ENCODE data around the gene HDAC4.
"Not testable (repeated sequence)": the region's sequence is repeated elsewhere in the genome, so short reads cannot be mapped to it uniquely, and the experiment has no call there.

HDAC4 gene

GRCh38 chr2:239178484-239178883 is 222.3 kb downstream of the HDAC4 start:
- Histone ChIP-seq H4K91ac (ENCODE audit: low read depth, low read length) (no peak overlapping the region), H3K4ac (ENCODE audit: low read depth, low read length) (no peak overlapping the region), H2BK120ac (ENCODE audit: insufficient read depth, low read length, poor library complexity) (no peak overlapping the region), H2AK5ac (ENCODE audit: low read length) (no peak overlapping the region), H2BK12ac (ENCODE audit: low read length) (no peak overlapping the region), H3K27ac (ENCODE audit: low read depth, low read length) (no peak overlapping the region), H3K14ac (ENCODE audit: low read length) (no peak overlapping the region), H4K12ac (ENCODE audit: low read depth, low read length) (no peak overlapping the region), H3K4me2 (ENCODE audit: low read length) (no peak overlapping the region), H4K8ac (ENCODE audit: low read depth, low read length) (no peak overlapping the region), H3K9ac (ENCODE audit: low read length) (no peak overlapping the region), H3K23ac (ENCODE audit: low read length) (no peak overlapping the region), H3K9me3 (ENCODE audit: insufficient read depth, low read depth, low read length) (peaks cover 12% of the 10 kb centered on the region), H3K36me3 (ENCODE audit: control insufficient read depth in 1 of 2, insufficient read depth in 2 of 2, low read length in 2 of 2) (peaks cover 2 to 6% of the 10 kb centered on the region in 2 experiments), H3K4me1 (ENCODE audit: control insufficient read depth in 1 of 2, insufficient read depth in 2 of 2, low read length in 2 of 2) (no peaks in the 10 kb centered on the region), H3K79me1 (ENCODE audit: low read length) (no peaks in the 10 kb centered on the region), H3K27me3 (ENCODE audit: insufficient read depth, low read length) (no peaks in the 10 kb centered on the region), H2AFZ (ENCODE audit: insufficient read depth, low read length, poor library complexity) (no peak overlapping the region), H3K79me2 (ENCODE audit: control insufficient read depth, insufficient read depth, low read length, poor library complexity) (no peaks in the 10 kb centered on the region), H3K18ac (ENCODE audit: low read length) (no peak overlapping the region), H3K4me3 (ENCODE audit: low read depth, low read length) (no peak overlapping the region), H2BK5ac (ENCODE audit: low read depth, low read length, poor library complexity) (no peak overlapping the region)
- no peak for DNase-seq
- WGBS (ENCODE audit: extremely low coverage, insufficient coverage, insufficient read length), result no CpG with 5 or more reads among the region's 10 CpGs

- no peak overlapping the region for H2BK120ac ChIP-seq (ENCODE audit: insufficient read depth, low read length, poor library complexity)
- H3K4me1 ChIP-seq (ENCODE audit: control insufficient read depth in 1 of 2, insufficient read depth in 2 of 2, low read length in 2 of 2), result no peaks in the 10 kb centered on the region
- no peak overlapping the region for H2AFZ ChIP-seq (ENCODE audit: insufficient read depth, low read length, poor library complexity)
- peaks cover 2 to 6% of the 10 kb centered on the region in 2 experiments for H3K36me3 ChIP-seq (ENCODE audit: control insufficient read depth in 1 of 2, insufficient read depth in 2 of 2, low read length in 2 of 2)
- H3K23ac ChIP-seq (ENCODE audit: low read length), result no peak overlapping the region
- H4K12ac ChIP-seq (ENCODE audit: low read depth, low read length), result no peak overlapping the region
- no peak overlapping the region for H3K4me2 ChIP-seq (ENCODE audit: low read length)
- DNase-seq, result no peak
- H3K79me1 ChIP-seq (ENCODE audit: low read length), result no peaks in the 10 kb centered on the region
- WGBS (ENCODE audit: extremely low coverage, insufficient coverage, insufficient read length), result no CpG with 5 or more reads among the region's 17 CpGs
- no peak overlapping the region for H3K4ac ChIP-seq (ENCODE audit: low read depth, low read length)
- no peak overlapping the region for H2BK12ac ChIP-seq (ENCODE audit: low read length)
- peaks cover 12% of the 10 kb centered on the region for H3K9me3 ChIP-seq (ENCODE audit: insufficient read depth, low read depth, low read length)
- no peak overlapping the region for H3K4me3 ChIP-seq (ENCODE audit: low read depth, low read length)
- H3K9ac ChIP-seq (ENCODE audit: low read length), result no peak overlapping the region
- no peak overlapping the region for H3K18ac ChIP-seq (ENCODE audit: low read length)
- no peaks in the 10 kb centered on the region for H3K79me2 ChIP-seq (ENCODE audit: control insufficient read depth, insufficient read depth, low read length, poor library complexity)
- no peaks in the 10 kb centered on the region for H3K27me3 ChIP-seq (ENCODE audit: insufficient read depth, low read length)
- no peak overlapping the region for H2AK5ac ChIP-seq (ENCODE audit: low read length)
- H3K27ac ChIP-seq (ENCODE audit: low read depth, low read length), result no peak overlapping the region
- no peak overlapping the region for H3K14ac ChIP-seq (ENCODE audit: low read length)
- no peak overlapping the region for H2BK5ac ChIP-seq (ENCODE audit: low read depth, low read length, poor library complexity)
- H4K8ac ChIP-seq (ENCODE audit: low read depth, low read length), result no peak overlapping the region
- H4K91ac ChIP-seq (ENCODE audit: low read depth, low read length), result no peak overlapping the region
Measured at GRCh38 chr2:239177908-239178307, 222.9 kb downstream of the HDAC4 start.

GRCh38 chr2:239177325-239177724 is 223.5 kb downstream of the HDAC4 start:
- Histone ChIP-seq H3K36me3 (ENCODE audit: control insufficient read depth in 1 of 2, insufficient read depth in 2 of 2, low read length in 2 of 2) (peaks cover 2 to 6% of the 10 kb centered on the region in 2 experiments), H3K18ac (ENCODE audit: low read length) (no peak overlapping the region), H2BK12ac (ENCODE audit: low read length) (no peak overlapping the region), H3K4me2 (ENCODE audit: low read length) (no peak overlapping the region), H2AK5ac (ENCODE audit: low read length) (no peak overlapping the region), H4K12ac (ENCODE audit: low read depth, low read length) (no peak overlapping the region), H4K8ac (ENCODE audit: low read depth, low read length) (no peak overlapping the region), H3K9ac (ENCODE audit: low read length) (no peak overlapping the region), H3K27me3 (ENCODE audit: insufficient read depth, low read length) (no peaks in the 10 kb centered on the region), H2BK120ac (ENCODE audit: insufficient read depth, low read length, poor library complexity) (no peak overlapping the region), H2AFZ (ENCODE audit: insufficient read depth, low read length, poor library complexity) (no peak overlapping the region), H3K4ac (ENCODE audit: low read depth, low read length) (no peak overlapping the region), H2BK5ac (ENCODE audit: low read depth, low read length, poor library complexity) (no peak overlapping the region), H3K9me3 (ENCODE audit: insufficient read depth, low read depth, low read length) (peaks cover 12% of the 10 kb centered on the region), H3K79me1 (ENCODE audit: low read length) (no peaks in the 10 kb centered on the region), H3K23ac (ENCODE audit: low read length) (no peak overlapping the region), H3K27ac (ENCODE audit: low read depth, low read length) (no peak overlapping the region), H3K4me1 (ENCODE audit: control insufficient read depth in 1 of 2, insufficient read depth in 2 of 2, low read length in 2 of 2) (no peaks in the 10 kb centered on the region), H3K14ac (ENCODE audit: low read length) (no peak overlapping the region), H3K4me3 (ENCODE audit: low read depth, low read length) (no peak overlapping the region), H3K79me2 (ENCODE audit: control insufficient read depth, insufficient read depth, low read length, poor library complexity) (no peaks in the 10 kb centered on the region), H4K91ac (ENCODE audit: low read depth, low read length) (no peak overlapping the region)
- no CpG with 5 or more reads among the region's 11 CpGs for WGBS (ENCODE audit: extremely low coverage, insufficient coverage, insufficient read length)
- DNase-seq, result no peak

GRCh38 chr2:239176138-239176803 is 224.5 kb downstream of the HDAC4 start:
- WGBS (ENCODE audit: extremely low coverage, insufficient coverage, insufficient read length), result no CpG with 5 or more reads among the region's 23 CpGs
- not testable (repeated sequence) for H2BK5ac ChIP-seq (ENCODE audit: low read depth, low read length, poor library complexity); H4K91ac ChIP-seq (ENCODE audit: low read depth, low read length); H2BK12ac ChIP-seq (ENCODE audit: low read length); H3K36me3 ChIP-seq (ENCODE audit: control insufficient read depth in 1 of 2, insufficient read depth in 2 of 2, low read length in 2 of 2); H3K27me3 ChIP-seq (ENCODE audit: insufficient read depth, low read length); H3K79me2 ChIP-seq (ENCODE audit: control insufficient read depth, insufficient read depth, low read length, poor library complexity); H3K4me2 ChIP-seq (ENCODE audit: low read length); H3K23ac ChIP-seq (ENCODE audit: low read length); H3K9ac ChIP-seq (ENCODE audit: low read length); H2AK5ac ChIP-seq (ENCODE audit: low read length); H3K27ac ChIP-seq (ENCODE audit: low read depth, low read length); H3K4me3 ChIP-seq (ENCODE audit: low read depth, low read length); H3K14ac ChIP-seq (ENCODE audit: low read length); H2AFZ ChIP-seq (ENCODE audit: insufficient read depth, low read length, poor library complexity); H3K4ac ChIP-seq (ENCODE audit: low read depth, low read length); H3K79me1 ChIP-seq (ENCODE audit: low read length); H4K8ac ChIP-seq (ENCODE audit: low read depth, low read length); H4K12ac ChIP-seq (ENCODE audit: low read depth, low read length); H3K4me1 ChIP-seq (ENCODE audit: control insufficient read depth in 1 of 2, insufficient read depth in 2 of 2, low read length in 2 of 2); H3K18ac ChIP-seq (ENCODE audit: low read length); H2BK120ac ChIP-seq (ENCODE audit: insufficient read depth, low read length, poor library complexity); DNase-seq
- H3K9me3 ChIP-seq (ENCODE audit: insufficient read depth, low read depth, low read length), result peaks cover 12% of the 10 kb centered on the region
